ENCODE data around the gene LRRC45. TPM values are rescaled to one million over a fixed set of nuclear protein-coding genes. Genes with fewer than 3 reads are reported as not detected.

LRRC45 gene
- total RNA-seq, 3 donors from 2014 or later (not counting 1 experiment from before 2014, with no cell fraction given): 15.9 to 21.6 (median 16.8) TPM

DNA sequence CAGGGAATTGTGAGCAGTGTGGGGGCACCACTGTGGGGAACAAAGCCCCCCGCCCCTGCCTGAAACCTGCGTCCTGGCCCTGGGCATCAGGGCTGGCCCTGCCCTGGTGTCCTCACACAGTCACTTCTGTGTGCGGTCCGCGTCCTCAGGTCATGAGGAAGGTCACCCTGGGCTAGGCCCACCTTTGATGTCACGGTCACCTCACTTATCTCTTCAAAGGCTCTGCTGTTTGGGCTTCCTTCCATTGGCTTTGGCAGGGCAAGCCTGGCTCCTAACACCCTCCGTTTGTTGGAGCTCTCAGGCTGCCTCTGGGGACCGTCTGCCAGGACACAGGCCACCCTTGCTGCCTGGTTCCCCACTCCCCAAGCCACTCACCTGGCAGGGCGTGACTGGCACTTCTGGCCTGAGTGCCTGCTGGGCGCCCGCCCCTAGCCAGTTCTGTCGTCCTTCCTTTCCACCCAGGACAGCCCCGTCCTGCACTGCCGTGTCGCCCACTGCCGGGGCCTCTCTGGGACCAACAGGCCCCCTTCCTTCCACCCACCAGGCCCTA lies 9.3 kb upstream of the LRRC45 start:
- Mint-ChIP-seq H3K9me3 (no peaks in the 10 kb centered on the region), H3K4me1 (no peaks in the 10 kb centered on the region), H3K27me3 (ENCODE audit: low read depth in 2 of 2) (no peaks in the 10 kb centered on the region), H3K36me3 (no peaks in the 10 kb centered on the region), H3K27ac (no peak overlapping the region), H3K4me3 (no peak overlapping the region)
- Histone ChIP-seq H3K9me3 (ENCODE audit: control insufficient read depth, insufficient read depth, low read length) (no peaks in the 10 kb centered on the region), H3K36me3 (ENCODE audit: control insufficient read depth, insufficient read depth, low read length) (no peaks in the 10 kb centered on the region), H3K4me1 (ENCODE audit: control insufficient read depth, insufficient read depth, low read length) (no peaks in the 10 kb centered on the region), H3K27ac (ENCODE audit: low read length) (no peak overlapping the region), H3K4me3 (ENCODE audit: low read length) (no peak overlapping the region), H3K27me3 (ENCODE audit: control insufficient read depth, insufficient read depth, low read length) (no peaks in the 10 kb centered on the region)
- 93% methylated on average over 16 of the region's 16 CpGs for WGBS (ENCODE audit: insufficient coverage)
- TF ChIP-seq, protein P1, sequence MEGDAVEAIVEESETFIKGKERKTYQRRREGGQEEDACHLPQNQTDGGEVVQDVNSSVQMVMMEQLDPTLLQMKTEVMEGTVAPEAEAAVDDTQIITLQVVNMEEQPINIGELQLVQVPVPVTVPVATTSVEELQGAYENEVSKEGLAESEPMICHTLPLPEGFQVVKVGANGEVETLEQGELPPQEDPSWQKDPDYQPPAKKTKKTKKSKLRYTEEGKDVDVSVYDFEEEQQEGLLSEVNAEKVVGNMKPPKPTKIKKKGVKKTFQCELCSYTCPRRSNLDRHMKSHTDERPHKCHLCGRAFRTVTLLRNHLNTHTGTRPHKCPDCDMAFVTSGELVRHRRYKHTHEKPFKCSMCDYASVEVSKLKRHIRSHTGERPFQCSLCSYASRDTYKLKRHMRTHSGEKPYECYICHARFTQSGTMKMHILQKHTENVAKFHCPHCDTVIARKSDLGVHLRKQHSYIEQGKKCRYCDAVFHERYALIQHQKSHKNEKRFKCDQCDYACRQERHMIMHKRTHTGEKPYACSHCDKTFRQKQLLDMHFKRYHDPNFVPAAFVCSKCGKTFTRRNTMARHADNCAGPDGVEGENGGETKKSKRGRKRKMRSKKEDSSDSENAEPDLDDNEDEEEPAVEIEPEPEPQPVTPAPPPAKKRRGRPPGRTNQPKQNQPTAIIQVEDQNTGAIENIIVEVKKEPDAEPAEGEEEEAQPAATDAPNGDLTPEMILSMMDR (IDR thresholded peaks at IDR 0.05): no peak
- intact Hi-C loops (cut with micrococcal nuclease): no loop called here
- DNase-seq (no peak), ATAC-seq (no peak)

DNA sequence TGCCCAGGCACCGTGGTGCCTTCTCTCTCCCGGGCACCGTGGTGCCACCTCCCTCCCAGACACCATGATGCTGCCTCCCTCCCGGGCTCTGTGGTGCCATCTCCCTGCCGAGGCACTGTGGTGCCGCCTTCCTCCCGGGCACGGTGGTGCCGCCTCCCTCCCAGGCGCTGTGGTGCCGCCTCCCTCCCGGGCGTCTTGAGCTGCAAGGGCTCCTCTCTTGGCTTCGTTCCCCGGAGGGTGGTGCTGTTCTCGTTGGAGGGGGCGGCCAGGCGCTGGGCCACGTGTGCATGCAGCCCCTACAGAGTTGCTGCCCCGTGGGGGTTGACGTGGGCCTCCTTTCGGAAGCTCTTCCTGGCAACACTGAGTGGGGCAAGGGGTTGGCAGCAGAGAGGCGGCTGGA lies 8.7 kb upstream of the LRRC45 start:
- DNase-seq (no peak), ATAC-seq (no peak)
- WGBS (ENCODE audit: insufficient coverage): 87% methylated on average over 23 of the region's 23 CpGs
- TF ChIP-seq, protein P1 (IDR thresholded peaks at IDR 0.05): no peak
- H3K4me1 Mint-ChIP-seq: no peaks in the 10 kb centered on the region
- H3K36me3 Mint-ChIP-seq: no peaks in the 10 kb centered on the region
- no peak overlapping the region for H3K27ac ChIP-seq (ENCODE audit: low read length)
- H3K9me3 Mint-ChIP-seq: no peaks in the 10 kb centered on the region
- H3K27me3 ChIP-seq (ENCODE audit: control insufficient read depth, insufficient read depth, low read length): no peaks in the 10 kb centered on the region
- no peaks in the 10 kb centered on the region for H3K9me3 ChIP-seq (ENCODE audit: control insufficient read depth, insufficient read depth, low read length)
- H3K36me3 ChIP-seq (ENCODE audit: control insufficient read depth, insufficient read depth, low read length): no peaks in the 10 kb centered on the region
- no peaks in the 10 kb centered on the region for H3K4me1 ChIP-seq (ENCODE audit: control insufficient read depth, insufficient read depth, low read length)
- H3K27ac Mint-ChIP-seq: no peak overlapping the region
- H3K27me3 Mint-ChIP-seq (ENCODE audit: low read depth in 2 of 2): no peaks in the 10 kb centered on the region
- intact Hi-C loops (cut with micrococcal nuclease): no loop called here
- H3K4me3 Mint-ChIP-seq: no peak overlapping the region
- H3K4me3 ChIP-seq (ENCODE audit: low read length): no peak overlapping the region

- Mint-ChIP-seq H3K36me3 (no peaks in the 10 kb centered on the region), H3K9me3 (no peaks in the 10 kb centered on the region), H3K27ac (no peak overlapping the region), H3K27me3 (ENCODE audit: low read depth in 2 of 2) (no peaks in the 10 kb centered on the region), H3K4me1 (no peaks in the 10 kb centered on the region), H3K4me3 (no peak overlapping the region)
- no peak for DNase-seq
- no peaks in the 10 kb centered on the region for H3K9me3 ChIP-seq (ENCODE audit: control insufficient read depth, insufficient read depth, low read length)
- no peak overlapping the region for H3K4me3 ChIP-seq (ENCODE audit: low read length)
- no peaks in the 10 kb centered on the region for H3K27me3 ChIP-seq (ENCODE audit: control insufficient read depth, insufficient read depth, low read length)
- no peaks in the 10 kb centered on the region for H3K4me1 ChIP-seq (ENCODE audit: control insufficient read depth, insufficient read depth, low read length)
- 88% methylated on average over 13 of the region's 13 CpGs for WGBS (ENCODE audit: insufficient coverage)
- intact Hi-C loops (cut with micrococcal nuclease): no loop called here
- no peak overlapping the region for H3K27ac ChIP-seq (ENCODE audit: low read length)
- TF ChIP-seq, protein P1 (IDR thresholded peaks at IDR 0.05): no peak
- no peak for ATAC-seq
- no peaks in the 10 kb centered on the region for H3K36me3 ChIP-seq (ENCODE audit: control insufficient read depth, insufficient read depth, low read length)
Measured at GRCh38 chr17:82014971-82015310, 8.2 kb upstream of the LRRC45 start.

GRCh38 chr17:82015311-82015971 lies 7.7 kb upstream of the LRRC45 start:
- Mint-ChIP-seq H3K27me3 (ENCODE audit: low read depth in 2 of 2) (no peaks in the 10 kb centered on the region), H3K27ac (no peak overlapping the region), H3K36me3 (no peaks in the 10 kb centered on the region), H3K4me3 (no peak overlapping the region), H3K4me1 (peaks cover 0 to 4% of the 10 kb centered on the region in 2 donors), H3K9me3 (no peaks in the 10 kb centered on the region)
- WGBS (ENCODE audit: insufficient coverage): 94% methylated on average over 24 of the region's 24 CpGs
- ATAC-seq (no peak), DNase-seq (no peak)
- no peak overlapping the region for H3K27ac ChIP-seq (ENCODE audit: low read length)
- no peak overlapping the region for H3K4me3 ChIP-seq (ENCODE audit: low read length)
- TF ChIP-seq, protein P1 (IDR thresholded peaks at IDR 0.05): no peak
- intact Hi-C loops (cut with micrococcal nuclease): no loop called here
- H3K36me3 ChIP-seq (ENCODE audit: control insufficient read depth, insufficient read depth, low read length): no peaks in the 10 kb centered on the region
- no peaks in the 10 kb centered on the region for H3K4me1 ChIP-seq (ENCODE audit: control insufficient read depth, insufficient read depth, low read length)
- no peaks in the 10 kb centered on the region for H3K27me3 ChIP-seq (ENCODE audit: control insufficient read depth, insufficient read depth, low read length)
- no peaks in the 10 kb centered on the region for H3K9me3 ChIP-seq (ENCODE audit: control insufficient read depth, insufficient read depth, low read length)

All from natural killer cell (primary cell).